ENCODE measurements around the gene HEATR9.

- no peak for TF ChIP-seq CTCF (IDR thresholded peaks at IDR 0.05; ENCODE audit: insufficient read depth, low read length, poor library complexity, severe bottlenecking)
- TF ChIP-seq EZH2phosphoT487 (conservative IDR thresholded peaks at IDR 0.05; ENCODE audit: low read length): no peak
These were observed 34.8 kb upstream of the HEATR9 start for GRCh38 chr17:35903451-35903850.
